A549 (cell line): ENCODE results near the gene GPR89A. TPM values are rescaled to one million over a fixed set of nuclear protein-coding genes. Genes with fewer than 3 reads are reported as not detected.

Source experiments
- ATAC-seq, 2 experiments: fragments of 200-7000 bp in 1 of 2; fragments of >200 bp in 1 of 2; cut with Nextera tagmentation in 1 of 2; cut with Tn5 transposase in 1 of 2; 3 replicates each; pipeline versions ENCODE4 v1.8.0 to v1.9.1; 2018 to 2020; ENCODE audit warnings: mild to moderate bottlenecking in 1 of 2, moderate library complexity in 1 of 2
- CTCF ChIA-PET: fragments of 300-600 bp; sonication (Branson Sonifier 250); formaldehyde crosslinking; extraction: SDS; loops from one replicate; lab custom pipeline; 2021; ENCODE audit warnings: antibody characterized with exemption, inconsistent platforms; lab: Yijun Ruan, JAX
- POLR2A ChIA-PET: fragments of 350-600 bp; formaldehyde crosslinking; extraction: SDS; loops from one replicate; lab custom pipeline; 2021; ENCODE audit warnings: antibody characterized with exemption, inconsistent platforms; lab: Yijun Ruan, JAX
- DNase-seq, 2 experiments: peaks; one replicate each; pipeline versions ENCODE4 v3.0.0 to v3.0.0-alpha.2; 2011 to 2016; ENCODE audit warnings: low read depth in 1 of 2, low spot score in 1 of 2
- FAIRE-seq: peaks from 2 replicates; lab custom pipeline; 2011; peaks lifted over from hg19 to GRCh38; lab: Jason Lieb, UNC
- H3K27ac ChIP-seq, 2 experiments: fragments of >200 bp; sonication (Bioruptor Twin); formaldehyde crosslinking; 3 replicates each; pipeline ENCODE4 v1.5.1; 2016 to 2017
- H3K4me1 ChIP-seq: fragments of >200 bp; sonication (Bioruptor Twin); formaldehyde crosslinking; 3 replicates; pipeline ENCODE4 v1.6.1; 2016
- H3K4me2 ChIP-seq: fragments of >200 bp; sonication (Bioruptor Twin); formaldehyde crosslinking; 3 replicates; pipeline ENCODE4 v1.6.1; 2016
- H3K4me3 ChIP-seq: fragments of >200 bp; sonication (Bioruptor Twin); formaldehyde crosslinking; 3 replicates; pipeline ENCODE4 v1.5.1; 2016
- H3K9me3 ChIP-seq: fragments of >200 bp; sonication (Bioruptor Twin); formaldehyde crosslinking; 3 replicates; pipeline ENCODE4 v1.6.1; 2016
- CBX8 ChIP-seq: fragments of 200-600 bp; sonication (generic); IDR thresholded peaks from 2 replicates; pipeline ENCODE4 v1.6.1; 2016
- CHD2 ChIP-seq: fragments of 150-350 bp; IDR thresholded peaks from 2 replicates; pipeline ENCODE4 v1.6.1; 2014; ENCODE audit warnings: low read length; ENCODE audit not compliant: partially characterized antibody
- CHD4 ChIP-seq: fragments of 200-600 bp; sonication (generic); IDR thresholded peaks from 2 replicates; pipeline ENCODE4 v1.6.1; 2016; ENCODE audit warnings: antibody characterized with exemption, mild to moderate bottlenecking, borderline replicate concordance
- E2F6 ChIP-seq: IDR thresholded peaks from 2 replicates; pipeline ENCODE4 v1.6.1; 2012; ENCODE audit warnings: low read depth, borderline replicate concordance
- EP300 ChIP-seq, 2 experiments: fragments of >200 bp; sonication (Bioruptor Twin); formaldehyde crosslinking; IDR thresholded peaks; 2 replicates in 1 of 2; 3 replicates in 1 of 2; pipeline ENCODE4 v1.6.1; 2016 to 2017
- ESRRA ChIP-seq: fragments of 150-350 bp; IDR thresholded peaks from 2 replicates; pipeline ENCODE4 v1.6.1; 2014; ENCODE audit warnings: mild to moderate bottlenecking, low read length, borderline replicate concordance
- FOSL2 ChIP-seq, 2 experiments: fragments of 450-650 bp in 1 of 2; fragments of >200 bp in 1 of 2; sonication (Bioruptor Twin) in 1 of 2; formaldehyde crosslinking; IDR thresholded peaks; 2 replicates each; pipeline versions ENCODE4 v1.5.0 to v1.6.1; 2016 to 2020; ENCODE audit warnings: mild to moderate bottlenecking in 1 of 2, moderate library complexity in 1 of 2
- FOXS1 ChIP-seq: fragments of 250-450 bp; sonication (Bioruptor Pico); IDR thresholded peaks from 2 replicates; pipeline ENCODE4 v1.5.0; 2020; ENCODE audit warnings: mild to moderate bottlenecking, moderate library complexity
- GATA3 ChIP-seq: IDR thresholded peaks from 2 replicates; pipeline ENCODE4 v1.6.1; 2012; ENCODE audit warnings: borderline replicate concordance
- HEYL ChIP-seq: fragments of 250-450 bp; sonication (Bioruptor Pico); IDR thresholded peaks from 2 replicates; pipeline ENCODE4 v1.8.0; 2021; ENCODE audit warnings: mild to moderate bottlenecking, moderate library complexity
- HOXA7 ChIP-seq: fragments of 250-450 bp; sonication (Bioruptor Pico); IDR thresholded peaks from 2 replicates; pipeline ENCODE4 v1.5.0; 2020; ENCODE audit warnings: mild to moderate bottlenecking, moderate library complexity
- HOXB13 ChIP-seq: fragments of 250-450 bp; sonication (Bioruptor Pico); IDR thresholded peaks from 2 replicates; pipeline ENCODE4 v1.5.0; 2020; ENCODE audit warnings: low read depth, mild to moderate bottlenecking, moderate library complexity
- JUN ChIP-seq, 2 experiments: fragments of >200 bp; sonication (Bioruptor Twin); formaldehyde crosslinking; IDR thresholded peaks; 2 replicates in 1 of 2; 3 replicates in 1 of 2; pipeline ENCODE4 v1.6.1; 2016 to 2017
- JUNB ChIP-seq: fragments of >200 bp; sonication (Bioruptor Twin); formaldehyde crosslinking; IDR thresholded peaks from 2 replicates; pipeline ENCODE4 v1.6.1; 2016
- KDM5A ChIP-seq: fragments of 200-600 bp; sonication (generic); IDR thresholded peaks from 2 replicates; pipeline ENCODE4 v1.6.1; 2016; ENCODE audit warnings: antibody characterized with exemption, mild to moderate bottlenecking
- MAX ChIP-seq: IDR thresholded peaks from 2 replicates; pipeline ENCODE4 v1.6.1; 2012
- MAZ ChIP-seq: fragments of 150-350 bp; IDR thresholded peaks from 2 replicates; pipeline ENCODE4 v1.6.1; 2014; ENCODE audit warnings: antibody characterized with exemption, low read depth, low read length, borderline replicate concordance
- MYC ChIP-seq: IDR thresholded peaks from 2 replicates; pipeline ENCODE4 v1.6.1; 2012; ENCODE audit warnings: mild to moderate bottlenecking, inconsistent platforms, low read length, improper control_type of control experiment, borderline replicate concordance
- NFE2L2 ChIP-seq: fragments of 150-350 bp; conservative IDR thresholded peaks from 2 replicates; pipeline ENCODE4 v1.6.1; 2014; ENCODE audit warnings: low read length
- NR3C1 ChIP-seq: fragments of >200 bp; sonication (Bioruptor Twin); formaldehyde crosslinking; IDR thresholded peaks from 3 replicates; pipeline ENCODE4 v1.6.1; 2017
- PBX3 ChIP-seq: IDR thresholded peaks from 2 replicates; pipeline ENCODE4 v1.6.1; 2012
- PHF8 ChIP-seq: fragments of 200-600 bp; sonication (generic); IDR thresholded peaks from 2 replicates; pipeline ENCODE4 v1.6.1; 2016; ENCODE audit warnings: low read depth, mild to moderate bottlenecking, antibody characterized with exemption, moderate library complexity, borderline replicate concordance
- RAD21 ChIP-seq, 2 experiments: fragments of >200 bp in 1 of 2; sonication (Bioruptor Twin) in 1 of 2; formaldehyde crosslinking in 1 of 2; IDR thresholded peaks in 1 of 2; conservative IDR thresholded peaks in 1 of 2; 2 replicates in 1 of 2; 3 replicates in 1 of 2; pipeline ENCODE4 v1.6.1; 2012 to 2018; ENCODE audit warnings: inconsistent platforms in 1 of 2
- RCOR1 ChIP-seq: fragments of 150-350 bp; IDR thresholded peaks from 2 replicates; pipeline ENCODE4 v1.6.1; 2014; ENCODE audit warnings: antibody characterized with exemption, low read length, low read depth
- REST ChIP-seq: fragments of 200-600 bp; sonication (generic); IDR thresholded peaks from 2 replicates; pipeline ENCODE4 v1.6.1; 2016; ENCODE audit warnings: antibody characterized with exemption, mild to moderate bottlenecking, moderate library complexity
- ZC3H11A ChIP-seq: fragments of 450-650 bp; IDR thresholded peaks from 2 replicates; pipeline ENCODE4 v1.6.1; 2014; ENCODE audit warnings: antibody characterized with exemption, mild to moderate bottlenecking
- ZFP36 ChIP-seq: fragments of 450-650 bp; IDR thresholded peaks from 2 replicates; pipeline ENCODE4 v1.6.1; 2014; ENCODE audit warnings: borderline replicate concordance; ENCODE audit not compliant: partially characterized antibody
- ZSCAN20 ChIP-seq: fragments of 250-450 bp; sonication (Bioruptor Pico); IDR thresholded peaks from 2 replicates; pipeline ENCODE4 v1.8.0; 2022; ENCODE audit warnings: mild to moderate bottlenecking, moderate library complexity
- WGBS: methylation state at CpG from one replicate; pipeline ENCODE4 v1.1.6; 2017; ENCODE audit errors: missing lambda C conversion rate; 5-methylcytosine and 5-hydroxymethylcytosine counted together
- polyA plus RNA-seq, 4 experiments: library from polyadenylated mRNA; depleted of rRNA in 3 of 4; stranded (reverse); fragments of >200 nt; fragmentation: RNase III in 1 of 4; extraction: RNeasy Plus Mini Kit Qiagen cat#74134 plus additional on column Dnase treatment in 1 of 4; gene quantifications; 2 replicates in 3 of 4; 3 replicates in 1 of 4; pipeline ENCODE4 v1.2.3, GENCODE V29; 2011 to 2017

The GPR89A gene
- polyA plus RNA-seq, 2 of the 4 experiments (the other 2 are of a cell fraction), result 15.2 to 33.8 TPM

GRCh38 chr1:145716641-145717345 is 109.0 kb downstream of the GPR89A start:
- no peak overlapping the region for H3K4me3 ChIP-seq
- 93% methylated on average over 10 of the region's 10 CpGs for WGBS
- ChIA-PET CTCF (no interaction called here), POLR2A (no interaction called here)
- no peaks in the 10 kb centered on the region for H3K9me3 ChIP-seq
- no peak for FAIRE-seq
- H3K27ac ChIP-seq, result no peak overlapping the region
- no peak for ATAC-seq
- no peak overlapping the region for H3K4me2 ChIP-seq
- TF ChIP-seq CHD2 (no peak), ZC3H11A (no peak), MAX (no peak), NFE2L2 (no peak), HEYL (no peak), MYC (no peak), RAD21 (conservative IDR thresholded peaks at IDR 0.05 in 1 of 2, IDR thresholded peaks at IDR 0.05 in 1 of 2) (no peak), RCOR1 (no peak), EP300 (IDR thresholded peaks at IDR 0.05) (no peak), FOSL2 (IDR thresholded peaks at IDR 0.05) (no peak), FOSL2 (CRISPR knock-in tag; IDR thresholded peaks at IDR 0.05) (no peak), JUN (IDR thresholded peaks at IDR 0.05) (no peak), KDM5A (no peak), ZSCAN20 (CRISPR knock-in tag) (no peak), HOXB13 (CRISPR knock-in tag) (no peak), ZFP36 (no peak), PBX3 (no peak), MAZ (no peak)
- TF ChIP-seq, all 56 proteins: peak for 0
- peaks cover 27% of the 10 kb centered on the region for H3K4me1 ChIP-seq
- no peak for DNase-seq

GRCh38 chr1:145717833-145718232 is 110.0 kb downstream of the GPR89A start:
- WGBS, result 19% methylated on average over 1 of the region's 1 CpG
- Histone ChIP-seq H3K4me1 (peaks cover 20% of the 10 kb centered on the region), H3K4me3 (no peak overlapping the region), H3K27ac (no peak overlapping the region)
- FAIRE-seq (no peak), ATAC-seq (no peak)
- CTCF ChIA-PET, result no interaction called here
- TF ChIP-seq RAD21 (conservative IDR thresholded peaks at IDR 0.05 in 1 of 2, IDR thresholded peaks at IDR 0.05 in 1 of 2), result no peak
- no peak for TF ChIP-seq PHF8
- no peak for TF ChIP-seq NFE2L2
- TF ChIP-seq REST, result no peak
- TF ChIP-seq CHD4, result no peak
- no peak for TF ChIP-seq ESRRA
- no peak for TF ChIP-seq E2F6
- no peak for TF ChIP-seq JUNB
- no peak for TF ChIP-seq GATA3
- TF ChIP-seq RCOR1, result no peak
- TF ChIP-seq HOXB13 (CRISPR knock-in tag), result no peak
- no peak for TF ChIP-seq FOXS1 (CRISPR knock-in tag)
- no peak for TF ChIP-seq MAX
- TF ChIP-seq HOXA7 (CRISPR knock-in tag), result no peak
- no peak for TF ChIP-seq NR3C1
- no peak for TF ChIP-seq CBX8
- TF ChIP-seq, all 56 proteins: peak for 0
- no peak overlapping the region for H3K4me2 ChIP-seq
- no peaks in the 10 kb centered on the region for H3K9me3 ChIP-seq
- POLR2A ChIA-PET, result no interaction called here
- no peak for DNase-seq
